SK-N-DZ (cell line): ENCODE results near the gene GALNTL6.

Experiments
- DNase-seq: peaks from one replicate; pipeline ENCODE4 v3.0.0-alpha.2; 2015; ENCODE audit warnings: low spot score

GALNTL6 gene

GRCh38 chr4:173056271-173056670 is 1243.1 kb downstream of the GALNTL6 start:
- DNase-seq: no peak

DNA sequence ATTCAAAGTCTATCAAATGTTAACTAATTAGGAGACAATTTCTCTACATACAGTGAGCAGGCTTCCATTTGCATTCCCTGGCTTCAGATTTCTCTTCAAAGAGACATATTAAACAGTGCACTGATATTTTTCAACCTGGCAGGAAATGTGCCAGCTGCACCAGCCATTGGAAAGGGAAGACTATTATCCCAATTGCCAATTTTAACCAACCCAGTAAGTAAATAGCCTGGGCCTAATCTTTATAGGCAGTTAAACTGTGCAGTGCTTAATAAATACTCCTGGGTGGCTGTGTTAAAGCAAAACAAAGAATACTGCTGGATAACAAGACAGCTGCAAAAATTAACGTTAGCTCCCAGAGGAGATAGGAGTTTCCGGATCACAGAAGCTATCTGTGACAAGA is 1243.5 kb downstream of the GALNTL6 start:
- no peak for DNase-seq

- no peak for DNase-seq
These were observed 1244.2 kb downstream of the GALNTL6 start for GRCh38 chr4:173057442-173057841.

DNA sequence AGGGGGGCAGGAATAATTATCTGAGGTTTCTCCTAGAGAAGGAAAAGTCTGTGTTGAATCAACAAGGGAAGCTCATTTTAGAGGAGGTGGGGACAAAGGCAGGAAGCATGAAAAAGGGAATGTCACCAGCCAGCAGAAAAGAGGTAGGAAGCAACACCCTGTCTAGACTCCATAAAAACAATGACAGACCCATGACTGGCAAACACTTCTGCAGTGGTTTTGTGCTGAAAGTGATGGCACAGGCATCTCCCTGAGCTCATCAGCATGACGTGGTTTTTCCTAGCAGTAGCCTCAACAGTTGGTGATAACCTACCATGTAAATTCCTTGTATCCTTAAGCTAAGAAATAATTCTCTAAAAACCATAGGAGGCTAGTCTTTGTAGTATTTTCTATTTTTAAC is 1244.7 kb downstream of the GALNTL6 start:
- no peak for DNase-seq

DNA sequence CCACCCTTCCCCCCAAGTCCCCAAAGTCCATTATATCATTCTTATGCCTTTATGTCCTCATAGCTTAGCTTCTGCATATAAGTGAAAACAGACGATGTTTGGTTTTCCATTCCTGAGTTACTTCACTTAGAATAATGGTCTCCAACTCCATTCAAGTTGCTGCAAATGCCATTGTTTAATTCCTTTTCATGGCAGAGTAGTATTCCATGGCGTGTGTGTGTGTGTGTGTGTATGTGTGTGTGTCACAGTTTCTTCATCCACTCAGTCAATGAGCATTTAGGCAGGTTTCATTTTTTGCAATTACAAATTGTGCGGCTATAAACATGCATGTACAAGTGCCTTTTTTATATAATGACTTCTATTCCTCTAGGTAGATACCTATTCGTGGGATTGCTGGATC is 1248.0 kb downstream of the GALNTL6 start:
- DNase-seq: no peak

DNA sequence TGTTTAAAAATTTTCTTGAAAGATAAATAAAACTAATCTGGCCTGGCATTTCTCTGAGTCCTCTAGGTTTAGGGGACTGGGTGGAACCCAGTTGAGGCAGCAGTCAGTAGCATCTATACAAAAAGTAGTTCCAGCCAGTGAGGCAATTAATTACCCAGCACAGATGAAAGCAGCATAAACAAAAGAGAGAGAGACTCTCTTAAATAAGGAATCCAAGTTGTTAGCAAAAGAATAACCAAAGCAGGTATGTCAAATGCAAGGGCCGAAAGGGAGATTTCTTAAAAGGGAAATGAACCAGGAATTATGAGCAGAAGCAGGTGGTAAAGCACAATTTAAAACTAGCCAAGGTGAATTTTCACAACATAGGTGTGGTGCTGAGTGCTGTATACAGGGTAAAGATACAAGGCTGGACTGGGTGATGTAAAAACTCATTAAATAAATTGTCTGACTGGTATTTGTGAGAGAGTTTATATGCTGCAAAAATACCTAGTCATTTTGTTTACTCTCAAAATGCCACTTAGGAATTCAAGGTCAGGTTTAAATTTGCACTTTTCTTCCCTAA is 1260.8 kb downstream of the GALNTL6 start:
- DNase-seq: no peak

DNA sequence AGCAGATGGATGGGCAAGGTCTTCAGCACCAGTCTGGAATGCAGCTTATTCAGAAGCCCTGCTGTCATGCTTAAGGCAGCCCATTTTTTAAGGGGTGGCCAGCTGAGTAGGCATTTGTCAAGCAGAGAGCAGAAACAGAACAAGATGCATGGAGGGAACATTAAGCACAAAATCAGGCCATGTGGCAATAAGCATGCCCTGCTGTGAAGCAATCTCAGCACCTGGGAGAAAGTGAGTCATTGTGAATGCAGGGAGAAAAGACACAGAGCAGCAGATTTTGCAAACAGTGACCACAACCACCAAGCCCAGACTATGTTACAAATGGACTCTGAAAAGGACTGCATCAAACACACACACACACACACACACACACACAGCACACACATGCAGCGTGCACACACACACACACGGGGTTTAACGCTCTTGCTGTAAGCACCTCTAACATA is 1261.3 kb downstream of the GALNTL6 start:
- DNase-seq: peak; percentile 32

DNA sequence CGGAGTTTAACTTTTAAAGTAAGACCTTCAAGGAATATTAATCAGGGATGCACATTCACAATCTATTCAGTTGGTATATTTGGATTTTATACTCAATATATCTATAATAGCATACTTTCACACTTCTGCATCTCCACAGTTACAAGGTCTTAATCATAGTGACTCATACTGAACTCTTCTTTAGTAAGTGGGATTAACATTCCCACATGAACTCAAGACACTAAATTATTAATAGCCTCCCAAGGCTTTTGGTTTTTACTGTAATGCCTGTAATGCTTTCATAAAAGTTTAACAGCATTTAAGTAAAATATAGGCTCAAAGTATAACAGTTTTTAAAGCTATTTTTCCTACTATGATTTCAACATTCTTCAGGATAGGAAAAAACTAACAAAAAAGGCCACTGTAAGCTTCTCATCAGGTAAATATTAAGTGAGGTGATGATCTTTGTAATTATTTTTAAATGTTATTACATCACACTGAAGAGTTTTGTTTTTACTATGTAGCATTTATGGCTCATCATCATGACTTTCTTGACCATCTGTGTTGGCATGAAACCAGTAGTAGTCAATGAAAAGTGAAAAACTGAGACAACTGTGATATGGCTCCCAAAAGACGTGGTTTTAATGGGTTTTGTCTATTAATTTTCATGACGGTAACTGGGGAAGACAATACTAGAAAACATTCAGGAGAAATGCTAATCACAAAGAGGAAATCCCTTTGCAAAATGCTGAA is 1263.9 kb downstream of the GALNTL6 start:
- no peak for DNase-seq

DNA sequence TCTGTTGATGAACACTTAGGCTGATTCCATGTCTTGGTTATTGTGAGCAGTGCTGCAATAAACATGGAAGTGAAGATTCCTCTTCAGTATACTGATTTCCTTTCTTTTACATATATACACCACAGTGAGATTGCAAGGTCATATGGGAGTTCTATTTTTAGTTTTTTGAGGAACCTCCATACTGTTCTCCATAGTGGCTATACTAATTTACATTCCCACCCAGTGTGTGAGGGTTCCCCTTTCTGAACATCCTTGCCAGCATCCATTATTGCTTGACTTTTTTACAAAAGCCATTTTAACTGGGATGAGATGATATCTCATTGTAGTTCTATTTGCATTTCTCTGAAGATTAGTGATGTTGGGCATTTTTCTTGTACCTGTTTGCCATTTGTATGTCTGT is 1274.9 kb downstream of the GALNTL6 start:
- no peak for DNase-seq
